ENCODE data around the gene MUC5AC.

Gene MUC5AC

GRCh38 chr11:1130276-1131032 is 27.3 kb upstream of the MUC5AC start:
- H3K56ac ChIP-seq (ENCODE audit: low read length), result no peak overlapping the region
- no peak overlapping the region for H3K18ac ChIP-seq (ENCODE audit: low read length)
- H2BK5ac ChIP-seq (ENCODE audit: low read length), result no peak overlapping the region
- no peaks in the 10 kb centered on the region for H3K79me2 ChIP-seq (ENCODE audit: control insufficient read depth, insufficient read depth, low read length)
- no peak overlapping the region for H3K27ac ChIP-seq (ENCODE audit: low read depth, low read length)
- H2BK120ac ChIP-seq (ENCODE audit: low read depth, low read length), result no peak overlapping the region
- H3K4me3 ChIP-seq (ENCODE audit: low read length), result no peak overlapping the region
- H3K79me1 ChIP-seq (ENCODE audit: low read length), result no peaks in the 10 kb centered on the region
- H4K8ac ChIP-seq (ENCODE audit: low read depth, low read length), result no peak overlapping the region
- WGBS (ENCODE audit: extremely low coverage, insufficient coverage, low lambda C conversion rate), result no CpG with 5 or more reads among the region's 15 CpGs
- H3K36me3 ChIP-seq (ENCODE audit: control insufficient read depth, insufficient read depth, low read length), result no peaks in the 10 kb centered on the region
- H4K5ac ChIP-seq (ENCODE audit: low read length), result no peak overlapping the region
- no peak overlapping the region for H2BK15ac ChIP-seq (replicated peaks; ENCODE audit: low read depth)
- H3K9ac ChIP-seq (ENCODE audit: low read length), result no peak overlapping the region
- no peaks in the 10 kb centered on the region for H3K4me1 ChIP-seq (ENCODE audit: control insufficient read depth, low read depth, low read length)
- no peak overlapping the region for H3K4me2 ChIP-seq (ENCODE audit: low read length)
- no peak overlapping the region for H2AK5ac ChIP-seq (ENCODE audit: low read length)
- DNase-seq, result no peak
- H3K4ac ChIP-seq (ENCODE audit: low read depth, low read length), result no peak overlapping the region
- H3K23ac ChIP-seq (ENCODE audit: low read length), result no peak overlapping the region
- no peaks in the 10 kb centered on the region for H3K27me3 ChIP-seq (ENCODE audit: insufficient read depth, low read length, poor library complexity)

- H3K4me1 ChIP-seq (ENCODE audit: control insufficient read depth, low read depth, low read length), result no peaks in the 10 kb centered on the region
- WGBS (ENCODE audit: extremely low coverage, insufficient coverage, low lambda C conversion rate), result no CpG with 5 or more reads among the region's 29 CpGs
These were observed 26.5 kb upstream of the MUC5AC start for GRCh38 chr11:1131033-1131911.

GRCh38 chr11:1134848-1135445 is 22.8 kb upstream of the MUC5AC start:
- no peak overlapping the region for H4K8ac ChIP-seq (ENCODE audit: low read depth, low read length)
- H3K9ac ChIP-seq (ENCODE audit: low read length), result no peak overlapping the region
- WGBS (ENCODE audit: extremely low coverage, insufficient coverage, low lambda C conversion rate), result no CpG with 5 or more reads among the region's 1 CpG
- no peak overlapping the region for H3K23ac ChIP-seq (ENCODE audit: low read length)
- H3K4me3 ChIP-seq (ENCODE audit: low read length), result no peak overlapping the region
- no peak overlapping the region for H2AK5ac ChIP-seq (ENCODE audit: low read length)
- no peaks in the 10 kb centered on the region for H3K36me3 ChIP-seq (ENCODE audit: control insufficient read depth, insufficient read depth, low read length)
- H3K4me2 ChIP-seq (ENCODE audit: low read length), result no peak overlapping the region
- no peaks in the 10 kb centered on the region for H3K4me1 ChIP-seq (ENCODE audit: control insufficient read depth, low read depth, low read length)
- no peak overlapping the region for H3K4ac ChIP-seq (ENCODE audit: low read depth, low read length)
- H3K56ac ChIP-seq (ENCODE audit: low read length), result no peak overlapping the region
- no peaks in the 10 kb centered on the region for H3K27me3 ChIP-seq (ENCODE audit: insufficient read depth, low read length, poor library complexity)
- DNase-seq, result no peak
- no peak overlapping the region for H2BK15ac ChIP-seq (replicated peaks; ENCODE audit: low read depth)
- no peak overlapping the region for H2BK5ac ChIP-seq (ENCODE audit: low read length)
- no peak overlapping the region for H4K5ac ChIP-seq (ENCODE audit: low read length)
- H3K79me2 ChIP-seq (ENCODE audit: control insufficient read depth, insufficient read depth, low read length), result no peaks in the 10 kb centered on the region
- H3K79me1 ChIP-seq (ENCODE audit: low read length), result no peaks in the 10 kb centered on the region
- H3K18ac ChIP-seq (ENCODE audit: low read length), result no peak overlapping the region
- no peak overlapping the region for H3K27ac ChIP-seq (ENCODE audit: low read depth, low read length)
- H2BK120ac ChIP-seq (ENCODE audit: low read depth, low read length), result no peak overlapping the region

More at GRCh38 chr11:1131033-1131911, 26.5 kb upstream of the MUC5AC start:
- no peaks in the 10 kb centered on the region for H3K79me2 ChIP-seq (ENCODE audit: control insufficient read depth, insufficient read depth, low read length)
- H3K27ac ChIP-seq (ENCODE audit: low read depth, low read length), result no peak overlapping the region
- no peak overlapping the region for H4K5ac ChIP-seq (ENCODE audit: low read length)
- no peak overlapping the region for H3K9ac ChIP-seq (ENCODE audit: low read length)
- no peak for DNase-seq
- no peak overlapping the region for H3K4me2 ChIP-seq (ENCODE audit: low read length)
- H4K8ac ChIP-seq (ENCODE audit: low read depth, low read length), result no peak overlapping the region
- no peak overlapping the region for H3K4me3 ChIP-seq (ENCODE audit: low read length)
- no peak overlapping the region for H2BK5ac ChIP-seq (ENCODE audit: low read length)
- no peak overlapping the region for H2BK15ac ChIP-seq (replicated peaks; ENCODE audit: low read depth)
- no peak overlapping the region for H3K4ac ChIP-seq (ENCODE audit: low read depth, low read length)
- H2BK120ac ChIP-seq (ENCODE audit: low read depth, low read length), result no peak overlapping the region
- no peak overlapping the region for H3K18ac ChIP-seq (ENCODE audit: low read length)
- H3K27me3 ChIP-seq (ENCODE audit: insufficient read depth, low read length, poor library complexity), result no peaks in the 10 kb centered on the region
- H3K36me3 ChIP-seq (ENCODE audit: control insufficient read depth, insufficient read depth, low read length), result no peaks in the 10 kb centered on the region
- no peak overlapping the region for H3K56ac ChIP-seq (ENCODE audit: low read length)
- no peak overlapping the region for H2AK5ac ChIP-seq (ENCODE audit: low read length)
- H3K79me1 ChIP-seq (ENCODE audit: low read length), result no peaks in the 10 kb centered on the region
- no peak overlapping the region for H3K23ac ChIP-seq (ENCODE audit: low read length)

- Histone ChIP-seq H3K9ac (ENCODE audit: low read length) (no peak overlapping the region), H2AK5ac (ENCODE audit: low read length) (no peak overlapping the region), H3K4me1 (ENCODE audit: control insufficient read depth, low read depth, low read length) (no peaks in the 10 kb centered on the region), H3K4me3 (ENCODE audit: low read length) (no peak overlapping the region), H3K79me1 (ENCODE audit: low read length) (no peaks in the 10 kb centered on the region), H3K27ac (ENCODE audit: low read depth, low read length) (no peak overlapping the region), H3K79me2 (ENCODE audit: control insufficient read depth, insufficient read depth, low read length) (no peaks in the 10 kb centered on the region), H2BK15ac (replicated peaks; ENCODE audit: low read depth) (no peak overlapping the region), H3K18ac (ENCODE audit: low read length) (no peak overlapping the region), H3K36me3 (ENCODE audit: control insufficient read depth, insufficient read depth, low read length) (no peaks in the 10 kb centered on the region), H4K5ac (ENCODE audit: low read length) (no peak overlapping the region), H2BK5ac (ENCODE audit: low read length) (no peak overlapping the region), H3K27me3 (ENCODE audit: insufficient read depth, low read length, poor library complexity) (no peaks in the 10 kb centered on the region), H3K56ac (ENCODE audit: low read length) (no peak overlapping the region), H4K8ac (ENCODE audit: low read depth, low read length) (no peak overlapping the region), H3K4ac (ENCODE audit: low read depth, low read length) (no peak overlapping the region), H3K4me2 (ENCODE audit: low read length) (no peak overlapping the region), H3K23ac (ENCODE audit: low read length) (no peak overlapping the region), H2BK120ac (ENCODE audit: low read depth, low read length) (no peak overlapping the region)
- WGBS (ENCODE audit: extremely low coverage, insufficient coverage, low lambda C conversion rate), result no CpG with 5 or more reads among the region's 8 CpGs
- DNase-seq, result no peak
These were observed 19.7 kb upstream of the MUC5AC start for GRCh38 chr11:1138097-1138496.

GRCh38 chr11:1139441-1140083 is 18.2 kb upstream of the MUC5AC start:
- Histone ChIP-seq H3K4me3 (ENCODE audit: low read length) (no peak overlapping the region), H3K18ac (ENCODE audit: low read length) (no peak overlapping the region), H3K4me2 (ENCODE audit: low read length) (no peak overlapping the region), H2BK15ac (replicated peaks; ENCODE audit: low read depth) (no peak overlapping the region), H3K27ac (ENCODE audit: low read depth, low read length) (no peak overlapping the region), H3K79me2 (ENCODE audit: control insufficient read depth, insufficient read depth, low read length) (no peaks in the 10 kb centered on the region), H4K8ac (ENCODE audit: low read depth, low read length) (no peak overlapping the region), H3K56ac (ENCODE audit: low read length) (no peak overlapping the region), H2BK120ac (ENCODE audit: low read depth, low read length) (no peak overlapping the region), H2AK5ac (ENCODE audit: low read length) (no peak overlapping the region), H3K23ac (ENCODE audit: low read length) (no peak overlapping the region), H3K4me1 (ENCODE audit: control insufficient read depth, low read depth, low read length) (no peaks in the 10 kb centered on the region), H3K4ac (ENCODE audit: low read depth, low read length) (no peak overlapping the region), H3K79me1 (ENCODE audit: low read length) (no peaks in the 10 kb centered on the region), H3K27me3 (ENCODE audit: insufficient read depth, low read length, poor library complexity) (no peaks in the 10 kb centered on the region), H3K9ac (ENCODE audit: low read length) (no peak overlapping the region), H4K5ac (ENCODE audit: low read length) (no peak overlapping the region), H3K36me3 (ENCODE audit: control insufficient read depth, insufficient read depth, low read length) (no peaks in the 10 kb centered on the region), H2BK5ac (ENCODE audit: low read length) (no peak overlapping the region)
- no CpG with 5 or more reads among the region's 12 CpGs for WGBS (ENCODE audit: extremely low coverage, insufficient coverage, low lambda C conversion rate)
- no peak for DNase-seq

Measured in mesendoderm (in vitro differentiated cells).